Lung (tissue), 12 donors: ENCODE data around the gene CAMK1D. TPM values are rescaled to one million over a fixed set of nuclear protein-coding genes. Genes with fewer than 3 reads are reported as not detected.
"Not testable (repeated sequence)": the region's sequence is repeated elsewhere in the genome, so short reads cannot be mapped to it uniquely, and the experiment has no call there.

ENCODE experiments used
- ATAC-seq: fragments of 200-7000 bp; cut with Tn5 transposase; one replicate; pipeline ENCODE4 v1.9.1; 2020; ENCODE audit warnings: moderate number of reproducible peaks; ENCODE audit not compliant: insufficient read depth, low FRiP score
- DNase-seq, 3 donors: peaks; one replicate each; pipeline ENCODE4 v3.0.0-alpha.2; 2013 to 2017
- H3K27ac ChIP-seq, 2 donors: one replicate each; pipeline ENCODE4 v1.5.1; 2013; ENCODE audit warnings: mild to moderate bottlenecking in 2 of 2, moderate library complexity in 2 of 2, control low read depth in 1 of 2, inconsistent platforms in 1 of 2, low read depth in 1 of 2, low read length in 1 of 2
- H3K27me3 ChIP-seq, 3 donors: one replicate each; pipeline ENCODE4 v1.5.1; 2013; ENCODE audit warnings: low read length in 2 of 3; ENCODE audit not compliant: control insufficient read depth in 3 of 3, insufficient read depth in 3 of 3
- H3K36me3 ChIP-seq, 4 donors: one replicate each; pipeline ENCODE4 v1.5.1; 2013; ENCODE audit warnings: low read length in 4 of 4, mild to moderate bottlenecking in 1 of 4, moderate library complexity in 1 of 4; ENCODE audit not compliant: control insufficient read depth in 4 of 4, insufficient read depth in 4 of 4
- H3K4me1 ChIP-seq, 5 donors: one replicate each; pipeline ENCODE4 v1.5.1; 2013; ENCODE audit warnings: low read length in 5 of 5, mild to moderate bottlenecking in 2 of 5, moderate library complexity in 1 of 5; ENCODE audit not compliant: control insufficient read depth in 5 of 5, insufficient read depth in 5 of 5
- H3K4me3 ChIP-seq: one replicate; pipeline ENCODE4 v1.5.1; 2013; ENCODE audit warnings: mild to moderate bottlenecking, control low read depth, moderate library complexity
- H3K9ac ChIP-seq, 2 donors: one replicate each; pipeline ENCODE4 v1.5.1; 2013; ENCODE audit warnings: low read length in 2 of 2, control low read depth in 1 of 2; ENCODE audit not compliant: insufficient read depth in 1 of 2
- H3K9me3 ChIP-seq, 4 donors: one replicate each; pipeline ENCODE4 v1.5.1; 2013; ENCODE audit warnings: low read length in 3 of 4, mild to moderate bottlenecking in 1 of 4, moderate library complexity in 1 of 4; ENCODE audit not compliant: control insufficient read depth in 4 of 4, insufficient read depth in 3 of 4
- CTCF ChIP-seq: IDR thresholded peaks from 2 replicates; pipeline ENCODE4 v1.5.1; 2012; ENCODE audit warnings: mild to moderate bottlenecking; ENCODE audit errors: control extremely low read depth, extremely low read depth
- WGBS, 2 donors: extraction: QIAGEN DNeasy Blood & Tissue Kit; methylation state at CpG; one replicate each; pipeline ENCODE4 v1.1.7; 2013; 5-methylcytosine and 5-hydroxymethylcytosine counted together
- polyA plus RNA-seq, 2 donors: library from polyadenylated mRNA; stranded (reverse); fragments of 200-250 nt; gene quantifications; one replicate each; pipeline ENCODE4 v1.2.1, GENCODE V29; 2013
- total RNA-seq, 2 donors: library from RNA; depleted of rRNA in 1 of 2; stranded (reverse); fragments of >200 nt in 1 of 2; gene quantifications; one replicate each; pipeline ENCODE4 v1.2.1, GENCODE V29; 2014 to 2021
- donor health status: control.
- donor health status: control.
- donor health status: Bipolar disorder and iron deficiency.
- donor health status: healthy.
- donor health status: DM: yes; HTN: yes; CAD: no.

The CAMK1D gene
- total and polyA plus RNA-seq, 4 donors: 3.2 to 37.4 (median 7.0) TPM

GRCh38 chr10:12723220-12723619 is 373.9 kb downstream of the CAMK1D start:
- 72 to 77% methylated on average over 4 of the region's 4 CpGs for WGBS, 2 donors
- no peaks in the 10 kb centered on the region for H3K9me3 ChIP-seq
- peaks cover 0 to 6% (median 3%) of the 10 kb centered on the region in 5 donors for H3K4me1 ChIP-seq
- peaks cover 0 to 36% (median 3%) of the 10 kb centered on the region in 3 donors for H3K27me3 ChIP-seq
- H3K4me3 ChIP-seq: no peak overlapping the region
- no peak overlapping the region for H3K9ac ChIP-seq
- DNase-seq (no peak), ATAC-seq (no peak)
- H3K36me3 ChIP-seq: no peaks in the 10 kb centered on the region
- H3K27ac ChIP-seq: no peak overlapping the region
- TF ChIP-seq CTCF: no peak

GRCh38 chr10:12724807-12725579 is 375.6 kb downstream of the CAMK1D start:
- Histone ChIP-seq H3K4me1 (peaks cover 0 to 3% (median 3%) of the 10 kb centered on the region in 5 donors), H3K27ac (no peak overlapping the region), H3K4me3 (no peak overlapping the region), H3K9ac (no peak overlapping the region), H3K9me3 (no peaks in the 10 kb centered on the region), H3K27me3 (peaks cover 0 to 43% (median 4%) of the 10 kb centered on the region in 3 donors), H3K36me3 (no peaks in the 10 kb centered on the region)
- no peak for ATAC-seq
- DNase-seq: no peak
- no peak for TF ChIP-seq CTCF
- 76% methylated on average over 10 of the region's 10 CpGs for WGBS, 2 donors

GRCh38 chr10:12725580-12725888 is 376.2 kb downstream of the CAMK1D start:
- not testable (repeated sequence) for ATAC-seq, H3K4me3 ChIP-seq, DNase-seq, H3K36me3 ChIP-seq, H3K4me1 ChIP-seq, H3K9ac ChIP-seq, H3K9me3 ChIP-seq, H3K27ac ChIP-seq
- 90 to 94% methylated on average over 5 of the region's 5 CpGs for WGBS, 2 donors
- H3K27me3 ChIP-seq: peaks cover 0 to 49% (median 8%) of the 10 kb centered on the region in 3 donors

GRCh38 chr10:12726971-12727831 is 377.9 kb downstream of the CAMK1D start:
- Histone ChIP-seq H3K4me3 (no peak overlapping the region), H3K9me3 (no peaks in the 10 kb centered on the region), H3K27me3 (peaks cover 0 to 55% (median 8%) of the 10 kb centered on the region in 3 donors), H3K9ac (no peak overlapping the region), H3K4me1 (peaks cover 0 to 3% (median 0%) of the 10 kb centered on the region in 5 donors), H3K27ac (no peak overlapping the region), H3K36me3 (no peaks in the 10 kb centered on the region)
- TF ChIP-seq CTCF: no peak
- ATAC-seq: no peak
- WGBS, 2 donors: 87 to 92% methylated on average over 19 of the region's 19 CpGs
- no peak for DNase-seq
